HG02623 (cell line): ENCODE measurements around the gene ZFYVE26.
"Not testable (repeated sequence)": the region's sequence is repeated elsewhere in the genome, so short reads cannot be mapped to it uniquely, and the experiment has no call there.

Experiments
- ATAC-seq: cut with Tn5 transposase; IDR thresholded peaks from one replicate; pipeline ENCODE4 v1.9.1; 2021; ENCODE audit warnings: moderate library complexity; ENCODE audit not compliant: unreplicated experiment

The ZFYVE26 gene

GRCh38 chr14:67816326-67817002 is at the start of gene ZFYVE26:
TSS of gene ZFYVE26 (minus strand) at chr14:67816590. CDS start at chr14:67815963, 627 bp downstream.
- peak; percentile 83 for ATAC-seq

- ATAC-seq = no peak
These were observed 46.8 kb upstream of the ZFYVE26 start for GRCh38 chr14:67863223-67863622.

- no peak for ATAC-seq
These were observed 42.9 kb upstream of the ZFYVE26 start for GRCh38 chr14:67859169-67859749.

- ATAC-seq = no peak
These were observed 41.5 kb upstream of the ZFYVE26 start for GRCh38 chr14:67857778-67858350.

- ATAC-seq = no peak
These were observed 40.4 kb upstream of the ZFYVE26 start for GRCh38 chr14:67856827-67857226.

GRCh38 chr14:67853715-67854114 is 37.3 kb upstream of the ZFYVE26 start:
- ATAC-seq = no peak

GRCh38 chr14:67852926-67853604 is 36.7 kb upstream of the ZFYVE26 start:
- ATAC-seq = no peak

GRCh38 chr14:67851785-67852410 is 35.5 kb upstream of the ZFYVE26 start:
- no peak for ATAC-seq

GRCh38 chr14:67850066-67850830 is 33.9 kb upstream of the ZFYVE26 start:
- ATAC-seq = no peak

- no peak for ATAC-seq
These were observed 29.7 kb upstream of the ZFYVE26 start for GRCh38 chr14:67846029-67846610.

GRCh38 chr14:67837011-67837624 is 20.7 kb upstream of the ZFYVE26 start:
- ATAC-seq = no peak

- ATAC-seq = no peak
These were observed 19.2 kb upstream of the ZFYVE26 start for GRCh38 chr14:67835596-67835995.

- no peak for ATAC-seq
These were observed 17.0 kb upstream of the ZFYVE26 start for GRCh38 chr14:67833403-67833802.

- no peak for ATAC-seq
These were observed 14.7 kb upstream of the ZFYVE26 start for GRCh38 chr14:67831113-67831512.

- no peak for ATAC-seq
These were observed 4.7 kb upstream of the ZFYVE26 start for GRCh38 chr14:67821121-67821520.

- ATAC-seq = no peak
These were observed 4.1 kb upstream of the ZFYVE26 start for GRCh38 chr14:67820428-67820971.

GRCh38 chr14:67819563-67820421 is 3.4 kb upstream of the ZFYVE26 start, which contains the start of gene RAD51B:
TSS of gene RAD51B (plus strand) at chr14:67819779.
- peak; percentile 46 for ATAC-seq

- ATAC-seq = not testable (repeated sequence)
These were observed 2.1 kb upstream of the ZFYVE26 start for GRCh38 chr14:67818476-67818875.
